ENCODE data around the gene SH3RF3. TPM values are rescaled to one million over a fixed set of nuclear protein-coding genes. Genes with fewer than 3 reads are reported as not detected.

SH3RF3 gene
- total RNA-seq, 3 donors from 2014 or later (not counting 1 experiment from before 2014, with no cell fraction given): 0.23 to 0.61 (median 0.34) TPM

GRCh38 chr2:109440499-109441156 lies 311.6 kb downstream of the SH3RF3 start:
- Mint-ChIP-seq H3K36me3 (peaks cover 21% of the 10 kb centered on the region), H3K4me1 (no peaks in the 10 kb centered on the region), H3K4me3 (no peak overlapping the region), H3K9me3 (peaks cover 18 to 26% of the 10 kb centered on the region in 2 donors), H3K27ac (no peak overlapping the region), H3K27me3 (ENCODE audit: low read depth in 2 of 2) (peaks cover 22 to 23% of the 10 kb centered on the region in 2 donors)
- no peaks in the 10 kb centered on the region for H3K27me3 ChIP-seq (ENCODE audit: control insufficient read depth, insufficient read depth, low read length)
- WGBS (ENCODE audit: insufficient coverage): 81% methylated on average over 4 of the region's 4 CpGs
- ATAC-seq (no peak), DNase-seq (no peak)
- intact Hi-C loops (cut with micrococcal nuclease): no loop called here
- no peak overlapping the region for H3K27ac ChIP-seq (ENCODE audit: low read length)
- no peak overlapping the region for H3K4me3 ChIP-seq (ENCODE audit: low read length)
- TF ChIP-seq, protein P1, sequence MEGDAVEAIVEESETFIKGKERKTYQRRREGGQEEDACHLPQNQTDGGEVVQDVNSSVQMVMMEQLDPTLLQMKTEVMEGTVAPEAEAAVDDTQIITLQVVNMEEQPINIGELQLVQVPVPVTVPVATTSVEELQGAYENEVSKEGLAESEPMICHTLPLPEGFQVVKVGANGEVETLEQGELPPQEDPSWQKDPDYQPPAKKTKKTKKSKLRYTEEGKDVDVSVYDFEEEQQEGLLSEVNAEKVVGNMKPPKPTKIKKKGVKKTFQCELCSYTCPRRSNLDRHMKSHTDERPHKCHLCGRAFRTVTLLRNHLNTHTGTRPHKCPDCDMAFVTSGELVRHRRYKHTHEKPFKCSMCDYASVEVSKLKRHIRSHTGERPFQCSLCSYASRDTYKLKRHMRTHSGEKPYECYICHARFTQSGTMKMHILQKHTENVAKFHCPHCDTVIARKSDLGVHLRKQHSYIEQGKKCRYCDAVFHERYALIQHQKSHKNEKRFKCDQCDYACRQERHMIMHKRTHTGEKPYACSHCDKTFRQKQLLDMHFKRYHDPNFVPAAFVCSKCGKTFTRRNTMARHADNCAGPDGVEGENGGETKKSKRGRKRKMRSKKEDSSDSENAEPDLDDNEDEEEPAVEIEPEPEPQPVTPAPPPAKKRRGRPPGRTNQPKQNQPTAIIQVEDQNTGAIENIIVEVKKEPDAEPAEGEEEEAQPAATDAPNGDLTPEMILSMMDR (IDR thresholded peaks at IDR 0.05): no peak
- no peaks in the 10 kb centered on the region for H3K9me3 ChIP-seq (ENCODE audit: control insufficient read depth, insufficient read depth, low read length)
- H3K4me1 ChIP-seq (ENCODE audit: control insufficient read depth, insufficient read depth, low read length): no peaks in the 10 kb centered on the region
- no peaks in the 10 kb centered on the region for H3K36me3 ChIP-seq (ENCODE audit: control insufficient read depth, insufficient read depth, low read length)

- no CpG with 5 or more reads among the region's 2 CpGs for WGBS (ENCODE audit: insufficient coverage)
- intact Hi-C loops (cut with micrococcal nuclease): no loop called here
- no peaks in the 10 kb centered on the region for H3K27me3 ChIP-seq (ENCODE audit: control insufficient read depth, insufficient read depth, low read length)
Observed at GRCh38 chr2:109442715-109443319, 313.8 kb downstream of the SH3RF3 start.

GRCh38 chr2:109444916-109445315 lies 315.9 kb downstream of the SH3RF3 start:
- DNase-seq (no peak), ATAC-seq (no peak)
- Histone ChIP-seq H3K9me3 (ENCODE audit: control insufficient read depth, insufficient read depth, low read length) (no peaks in the 10 kb centered on the region), H3K27ac (ENCODE audit: low read length) (no peak overlapping the region), H3K4me1 (ENCODE audit: control insufficient read depth, insufficient read depth, low read length) (no peaks in the 10 kb centered on the region), H3K4me3 (ENCODE audit: low read length) (no peak overlapping the region), H3K27me3 (ENCODE audit: control insufficient read depth, insufficient read depth, low read length) (no peaks in the 10 kb centered on the region), H3K36me3 (ENCODE audit: control insufficient read depth, insufficient read depth, low read length) (no peaks in the 10 kb centered on the region)
- intact Hi-C loops (cut with micrococcal nuclease): no loop called here
- TF ChIP-seq, protein P1 (IDR thresholded peaks at IDR 0.05): no peak
- Mint-ChIP-seq H3K36me3 (peaks cover 21% of the 10 kb centered on the region), H3K9me3 (peaks cover 18 to 26% of the 10 kb centered on the region in 2 donors), H3K4me1 (no peaks in the 10 kb centered on the region), H3K27ac (no peak overlapping the region), H3K27me3 (ENCODE audit: low read depth in 2 of 2) (peaks cover 16 to 23% of the 10 kb centered on the region in 2 donors), H3K4me3 (no peak overlapping the region)

More at GRCh38 chr2:109442715-109443319, 313.8 kb downstream of the SH3RF3 start:
- Histone ChIP-seq H3K9me3 (ENCODE audit: control insufficient read depth, insufficient read depth, low read length) (no peaks in the 10 kb centered on the region), H3K27ac (ENCODE audit: low read length) (no peak overlapping the region), H3K4me3 (ENCODE audit: low read length) (no peak overlapping the region), H3K36me3 (ENCODE audit: control insufficient read depth, insufficient read depth, low read length) (no peaks in the 10 kb centered on the region), H3K4me1 (ENCODE audit: control insufficient read depth, insufficient read depth, low read length) (no peaks in the 10 kb centered on the region)
- DNase-seq (no peak), ATAC-seq (no peak)
- Mint-ChIP-seq H3K9me3 (peaks cover 18 to 26% of the 10 kb centered on the region in 2 donors), H3K27ac (no peak overlapping the region), H3K36me3 (peaks cover 21% of the 10 kb centered on the region), H3K27me3 (ENCODE audit: low read depth in 2 of 2) (peaks cover 22 to 23% of the 10 kb centered on the region in 2 donors), H3K4me1 (no peaks in the 10 kb centered on the region), H3K4me3 (no peak overlapping the region)
- TF ChIP-seq, protein P1 (IDR thresholded peaks at IDR 0.05): no peak
